T-helper 22 cell (primary cell): ENCODE measurements around the gene SHQ1.
A peak's percentile ranks its signal among the peaks of the same experiment; 100 is the strongest.

Source experiments
- DNase-seq: peaks from one replicate; pipeline ENCODE4 v3.0.0-alpha.2; 2020; ENCODE audit warnings: low read depth

SHQ1 gene

DNA sequence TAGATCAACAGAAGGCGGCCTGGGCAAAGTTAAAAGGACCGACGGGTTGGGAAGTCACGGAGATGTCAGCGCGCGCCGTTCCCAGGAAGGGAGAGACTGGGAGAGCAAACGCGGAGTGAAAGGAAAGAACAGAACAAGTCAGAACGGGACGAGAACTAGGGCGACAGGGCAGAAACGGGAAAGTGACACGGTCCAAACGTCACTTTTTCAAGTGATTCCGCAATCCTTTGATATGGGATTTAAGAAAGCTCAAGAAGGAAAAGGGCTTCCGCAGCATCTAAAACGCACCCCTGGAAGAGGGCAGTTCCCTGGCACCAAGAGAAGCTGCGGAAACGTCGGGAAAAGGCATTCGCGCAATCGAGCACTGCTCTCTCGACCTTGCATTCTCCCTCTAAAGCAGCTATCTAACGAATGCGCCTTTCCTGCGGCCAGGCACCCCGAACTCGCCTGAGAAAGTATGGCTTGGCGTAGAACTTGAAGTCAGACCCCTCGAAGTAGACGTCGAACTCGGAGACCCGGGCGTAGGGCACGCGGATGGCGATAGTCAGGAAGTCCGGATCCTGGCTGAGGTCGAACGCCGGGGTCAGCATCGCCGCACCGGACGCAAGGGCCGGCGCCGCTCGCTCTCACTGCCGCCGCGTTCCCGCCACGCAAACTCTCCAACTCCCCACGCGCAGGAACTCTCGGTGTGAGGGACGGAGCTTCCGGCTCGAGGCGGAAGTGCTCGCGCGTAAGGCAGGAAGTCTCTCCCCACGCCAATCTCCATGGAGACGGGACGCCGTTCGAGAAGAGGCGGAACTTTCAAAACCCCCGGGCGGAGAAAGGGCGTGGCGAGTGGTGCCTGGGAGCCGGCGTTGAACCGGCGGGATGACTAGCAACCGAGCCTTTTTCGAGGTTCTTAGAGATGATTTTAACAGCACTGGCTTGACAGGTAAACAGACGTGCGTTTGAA, at the start of gene SHQ1:
Gene SHQ1 (minus strand): TSS at position 695 of the 952 bp plus-strand sequence. CDS start 105 bp downstream, at position 590.
- DNase-seq, result peak; percentile 88

DNA sequence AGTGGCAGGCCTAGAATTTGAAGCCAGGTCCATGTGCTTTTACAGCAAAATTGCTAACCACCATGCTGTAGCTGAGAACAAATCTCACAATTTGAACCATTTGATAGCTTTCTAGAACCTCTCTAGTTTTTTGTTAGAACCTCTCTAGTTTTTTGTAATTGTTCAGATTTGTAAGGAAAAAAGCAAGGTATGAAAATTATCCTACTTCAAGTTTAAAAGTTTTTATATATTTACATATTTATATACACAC, 49.4 kb upstream of the SHQ1 start:
- no peak for DNase-seq

DNA sequence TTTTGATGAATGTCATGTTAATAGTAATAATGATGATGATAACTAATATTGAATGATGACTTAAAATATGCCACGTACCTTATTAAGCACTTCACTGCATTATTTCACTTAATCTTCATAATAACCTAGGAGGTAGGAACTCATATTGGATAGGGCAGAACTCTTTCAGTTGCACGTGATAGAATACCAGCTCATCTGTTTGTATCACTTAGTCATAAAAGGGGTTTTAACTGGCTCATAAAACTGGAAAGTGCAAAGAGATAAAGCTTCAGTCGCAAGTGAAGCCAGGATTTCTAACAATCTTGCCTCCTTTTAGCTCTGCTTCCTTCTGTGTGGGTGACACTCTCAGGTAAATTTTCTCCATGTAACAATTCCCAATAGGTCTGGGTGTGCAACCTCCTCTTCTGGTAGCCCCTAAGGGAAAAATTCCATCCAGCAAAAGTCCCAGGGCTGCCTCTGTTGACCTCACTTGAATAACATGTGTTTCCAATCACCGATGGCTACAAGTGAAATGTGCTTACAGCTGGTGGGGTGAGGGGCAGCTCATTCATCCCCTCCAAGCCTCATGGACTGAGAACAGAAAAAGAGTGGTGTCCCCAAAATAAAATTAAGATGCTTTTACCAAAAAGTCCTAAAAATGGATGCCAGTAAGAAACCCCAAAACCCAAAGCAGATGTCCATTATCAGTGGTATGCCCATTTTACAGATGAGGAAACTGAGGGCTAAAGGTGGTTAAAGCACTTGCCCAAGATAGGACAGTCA, 48.9 kb upstream of the SHQ1 start:
- no peak for DNase-seq

GRCh38 chr3:72894976-72895552, 46.8 kb upstream of the SHQ1 start:
- no peak for DNase-seq

DNA sequence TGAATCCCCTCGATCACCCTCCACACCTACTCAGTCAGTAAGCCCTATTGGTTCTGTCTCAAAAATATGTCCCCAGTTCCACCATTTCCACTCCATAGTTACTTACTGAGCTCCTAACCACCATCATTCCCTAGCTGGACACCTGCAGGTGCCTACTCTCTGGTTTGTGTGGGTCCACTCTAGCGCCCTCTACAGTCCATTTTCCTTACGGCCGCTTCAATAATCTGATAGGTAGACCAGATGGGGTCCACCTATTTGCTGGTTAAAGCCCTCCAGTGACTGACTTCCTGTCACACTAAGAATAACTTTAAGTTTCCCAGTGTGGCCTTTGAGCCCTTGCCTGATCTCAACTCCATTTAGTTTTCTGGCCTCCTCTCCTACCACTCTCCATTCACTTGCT, 44.6 kb upstream of the SHQ1 start:
- DNase-seq, result no peak

DNA sequence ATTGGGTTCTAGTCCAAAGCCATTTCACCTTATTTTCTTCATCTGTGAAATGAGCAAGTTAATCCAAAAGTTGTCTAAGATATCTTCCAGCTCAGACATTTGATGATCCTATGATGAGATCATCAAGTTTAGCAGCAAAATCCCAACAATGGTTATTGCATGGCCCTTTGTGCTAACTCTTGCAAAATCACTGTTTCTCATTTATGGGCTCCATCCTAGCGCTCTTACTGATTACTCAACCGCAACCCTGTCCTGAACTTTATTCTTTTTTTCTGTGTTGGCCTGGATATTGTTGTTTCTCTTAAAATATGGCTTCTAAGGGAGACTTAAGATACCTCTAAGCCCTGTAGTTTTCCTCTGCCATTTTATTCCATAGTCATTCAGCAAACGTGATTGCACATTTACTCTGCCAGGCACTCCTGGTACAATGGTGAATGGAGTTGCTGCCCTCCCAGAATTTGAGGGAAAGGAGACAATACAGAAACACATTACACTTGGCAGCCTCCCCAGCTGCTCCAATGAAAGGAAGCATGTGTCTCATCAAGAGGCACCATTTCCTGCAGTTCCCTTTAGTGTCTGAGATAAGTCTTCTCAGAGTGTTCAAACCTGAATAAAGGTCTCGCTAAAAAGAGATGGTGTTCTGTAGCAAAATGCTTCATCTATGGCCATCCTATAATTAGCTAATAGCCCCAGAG, 44.0 kb upstream of the SHQ1 start:
- no peak for DNase-seq

DNA sequence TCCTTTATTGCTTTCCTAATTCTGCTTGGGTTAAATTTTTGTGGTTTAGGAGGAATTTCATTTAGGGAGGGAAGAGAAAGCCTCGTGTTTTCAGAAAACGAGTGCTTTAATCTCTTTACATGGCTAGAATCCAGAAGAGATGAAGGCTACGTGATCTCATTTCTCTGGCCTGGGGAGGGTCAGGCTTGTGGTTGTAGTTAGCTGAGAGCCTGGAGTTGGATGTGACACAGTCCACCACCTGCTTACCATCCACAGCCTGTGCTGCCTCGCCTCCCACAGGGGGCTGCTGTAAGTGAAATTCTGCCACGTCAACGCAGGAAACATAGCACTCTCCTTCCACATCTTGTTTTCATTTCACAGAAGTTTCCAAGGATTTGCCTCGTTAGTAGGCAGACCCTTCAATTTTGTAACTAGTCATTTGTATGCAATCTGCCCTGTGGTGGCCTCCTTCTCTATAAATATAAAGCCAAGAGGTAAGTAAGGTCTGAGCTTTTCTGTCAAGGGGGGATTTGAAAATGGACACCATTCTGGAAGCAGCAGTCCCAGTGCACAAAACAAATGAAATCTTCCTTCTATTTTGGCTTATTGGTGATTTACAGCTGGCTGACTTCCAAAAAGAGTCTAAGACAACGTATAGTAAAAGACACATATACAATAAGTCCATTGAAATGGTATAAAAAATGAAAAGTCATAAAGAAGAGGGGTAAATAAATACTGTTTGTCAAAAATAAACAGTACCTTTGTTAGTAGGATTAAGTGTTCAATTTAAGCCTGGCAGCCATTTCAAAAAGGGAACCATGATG, 43.0 kb upstream of the SHQ1 start:
- DNase-seq, result no peak

- no peak for DNase-seq
These were observed 42.1 kb upstream of the SHQ1 start for GRCh38 chr3:72890166-72890925.

- DNase-seq, result no peak
These were observed 41.3 kb upstream of the SHQ1 start for GRCh38 chr3:72889310-72890165.

DNA sequence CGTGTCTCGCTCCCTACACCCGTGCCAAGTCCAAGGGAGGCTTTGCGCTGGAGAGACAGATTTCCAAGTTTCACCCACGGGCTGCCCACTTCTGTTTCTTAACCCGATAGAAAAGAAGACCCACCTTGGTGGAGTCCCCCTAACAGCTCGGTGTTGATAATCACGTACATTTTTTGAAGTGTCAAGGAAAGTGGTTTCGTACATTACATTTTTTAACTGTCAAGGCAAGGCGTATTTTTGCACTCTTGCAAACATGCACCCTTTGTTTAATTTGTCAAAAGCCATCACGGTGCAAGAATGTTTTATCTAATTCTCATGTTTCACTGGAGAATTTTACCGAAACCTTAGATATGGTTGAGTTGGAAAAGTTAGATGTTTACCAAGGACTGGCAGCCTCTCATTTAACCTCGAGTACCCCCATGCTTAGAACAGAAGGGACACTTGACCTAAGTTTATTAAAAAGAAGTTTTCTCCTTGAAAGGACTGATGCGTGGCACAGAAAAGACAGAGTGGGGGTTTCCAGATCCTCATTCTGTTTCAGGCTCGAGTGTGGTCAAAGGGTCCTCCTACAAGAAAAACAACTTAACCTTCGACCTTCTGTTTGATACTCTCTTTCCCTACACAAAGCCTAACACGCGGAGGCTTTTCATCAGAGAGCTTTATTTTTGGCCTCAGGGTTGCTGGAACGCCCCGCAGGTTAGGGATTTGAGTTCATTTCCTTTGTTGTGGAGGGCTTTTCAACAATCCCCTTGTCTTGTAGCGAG, 40.5 kb upstream of the SHQ1 start:
- DNase-seq, result no peak

- no peak for DNase-seq
These were observed 39.7 kb upstream of the SHQ1 start, which contains the start of gene GXYLT2 for GRCh38 chr3:72887705-72888545. GXYLT2 (plus strand) TSS chr3:72888046; CDS start chr3:72888234, 188 bp downstream.

GRCh38 chr3:72887343-72887704, 39.1 kb upstream of the SHQ1 start:
- no peak for DNase-seq

DNA sequence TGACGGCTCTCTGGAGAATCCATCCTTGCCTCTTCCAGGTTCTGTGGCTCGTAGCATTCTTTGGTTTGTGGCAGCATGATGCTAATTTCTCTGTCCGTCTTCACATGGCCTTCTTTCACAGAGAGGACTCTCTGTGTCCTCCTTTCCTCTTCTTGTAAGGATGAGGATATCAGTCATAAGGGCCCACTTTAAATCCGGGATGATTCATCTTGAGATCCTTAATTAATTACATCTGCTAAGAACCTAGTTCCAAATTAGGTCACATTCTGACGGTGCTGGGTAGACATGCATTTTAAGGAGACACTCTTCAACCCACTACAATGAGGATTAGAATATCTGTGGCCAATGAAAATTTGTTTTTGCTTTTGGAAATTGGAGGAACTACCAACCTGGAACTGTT, 23.9 kb upstream of the SHQ1 start:
- no peak for DNase-seq

DNA sequence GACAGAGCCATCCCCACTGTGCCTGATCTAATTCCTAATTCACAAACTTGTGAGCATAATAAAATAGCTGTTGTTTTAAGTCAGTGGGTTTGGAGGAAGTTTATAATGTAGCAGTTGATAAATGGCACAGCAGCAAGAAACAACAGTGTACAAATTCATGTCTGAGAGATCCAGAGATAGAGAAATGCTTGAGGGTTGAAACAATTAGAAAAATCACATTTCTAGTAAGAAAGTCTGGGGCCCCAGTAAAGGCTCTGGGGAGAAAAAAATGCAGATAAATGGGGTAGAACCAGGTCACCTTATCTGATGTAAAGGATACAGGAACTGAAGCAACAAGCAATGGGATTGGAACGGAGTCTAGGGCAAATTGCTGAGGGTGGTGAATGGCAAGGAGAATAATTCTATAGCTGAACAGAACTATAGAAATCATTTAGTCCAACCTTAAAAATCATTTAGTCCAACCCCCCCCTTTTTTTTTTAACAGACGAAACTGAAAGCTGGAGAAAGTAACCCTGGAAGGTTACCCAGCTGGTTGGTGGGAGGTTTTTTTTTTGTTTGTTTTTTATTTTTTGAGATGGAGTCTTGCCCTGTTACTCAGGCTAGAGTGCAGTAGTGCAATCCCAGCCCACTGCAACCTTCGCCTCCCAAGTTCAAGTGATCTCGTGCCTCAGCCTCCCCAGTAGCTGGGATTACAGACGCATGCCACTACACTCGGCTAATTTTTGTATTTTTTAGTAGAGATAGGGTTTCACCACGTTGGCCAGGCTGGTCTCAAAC, 14.3 kb upstream of the SHQ1 start:
- DNase-seq, result no peak

GRCh38 chr3:72860846-72861245, 12.6 kb upstream of the SHQ1 start:
- no peak for DNase-seq

GRCh38 chr3:72860053-72860452, 11.8 kb upstream of the SHQ1 start:
- DNase-seq, result no peak

- DNase-seq, result no peak
These were observed 6.8 kb upstream of the SHQ1 start for GRCh38 chr3:72855001-72855400.
